HG02938 (cell line): Measurements from ENCODE around the gene HIRA.

ENCODE experiments used
- ATAC-seq: cut with Tn5 transposase; IDR thresholded peaks from one replicate; pipeline ENCODE4 v1.9.1; 2021; ENCODE audit warnings: mild to moderate bottlenecking, moderate library complexity; ENCODE audit not compliant: unreplicated experiment

HIRA gene

GRCh38 chr22:19431649-19432132 lies at the start of gene HIRA:
Gene HIRA (minus strand): TSS chr22:19431733. CDS start chr22:19431476, 257 bp downstream.
- peak; percentile 44 for ATAC-seq

GRCh38 chr22:19480789-19481188 lies 49.3 kb upstream of the HIRA start:
- ATAC-seq, result no peak

GRCh38 chr22:19480173-19480568 lies 48.6 kb upstream of the HIRA start:
- no peak for ATAC-seq

- ATAC-seq, result peak; percentile 89
Measured at GRCh38 chr22:19479355-19480172, 48.0 kb upstream of the HIRA start, which contains the start of gene CDC45. Gene CDC45 (plus strand): TSS chr22:19479920. CDS start chr22:19479969, 49 bp downstream.

- peak; percentile 37 for ATAC-seq
Measured at GRCh38 chr22:19478901-19479354, 47.4 kb upstream of the HIRA start, which contains the start of gene UFD1. Gene UFD1 (minus strand): TSS chr22:19479193. CDS start chr22:19479085, 108 bp downstream.

GRCh38 chr22:19478045-19478900 lies 46.7 kb upstream of the HIRA start:
- ATAC-seq, result no peak

- ATAC-seq, result no peak
Measured at GRCh38 chr22:19477321-19478044, 46.0 kb upstream of the HIRA start.

- ATAC-seq, result no peak
Measured at GRCh38 chr22:19476023-19476422, 44.5 kb upstream of the HIRA start.

GRCh38 chr22:19473578-19473977 lies 42.0 kb upstream of the HIRA start:
- no peak for ATAC-seq

GRCh38 chr22:19472233-19472632 lies 40.7 kb upstream of the HIRA start:
- ATAC-seq, result no peak

GRCh38 chr22:19471572-19471971 lies 40.0 kb upstream of the HIRA start:
- ATAC-seq, result no peak

- ATAC-seq, result no peak
Measured at GRCh38 chr22:19470010-19470409, 38.5 kb upstream of the HIRA start.

GRCh38 chr22:19469421-19469820 lies 37.9 kb upstream of the HIRA start:
- ATAC-seq, result no peak

- no peak for ATAC-seq
Measured at GRCh38 chr22:19467912-19468311, 36.4 kb upstream of the HIRA start.

- no peak for ATAC-seq
Measured at GRCh38 chr22:19466848-19467752, 35.6 kb upstream of the HIRA start.

GRCh38 chr22:19466126-19466716 lies 34.7 kb upstream of the HIRA start:
- ATAC-seq, result no peak

- ATAC-seq, result no peak
Measured at GRCh38 chr22:19464975-19465374, 33.4 kb upstream of the HIRA start.

- no peak for ATAC-seq
Measured at GRCh38 chr22:19464546-19464945, 33.0 kb upstream of the HIRA start.
